HCT116 (cell line): ENCODE results near the gene EPB41L4A. TPM values are rescaled to one million over a fixed set of nuclear protein-coding genes. Genes with fewer than 3 reads are reported as not detected.

ENCODE experiments used
- ATAC-seq: fragments of 200-7000 bp; cut with Tn5 transposase; 2 replicates; pipeline ENCODE4 v1.9.1; 2020; ENCODE audit warnings: mild to moderate bottlenecking, moderate library complexity
- BruUV-seq: library from RNA; stranded (reverse); fragments of 400-500 nt; replicated peaks from 2 replicates; lab custom pipeline; 2021; lab: Mats Ljungman, UMichigan
- CTCF ChIA-PET: fragments of 300-600 bp; sonication (Branson Sonifier 250); formaldehyde crosslinking; loops from one replicate; lab custom pipeline; 2021; ENCODE audit warnings: antibody characterized with exemption; lab: Charles Lee
- POLR2A ChIA-PET: fragments of 300-600, 350-600 bp; sonication (Branson Sonifier 250); formaldehyde crosslinking; loops from one replicate; lab custom pipeline; 2021; ENCODE audit warnings: antibody characterized with exemption; lab: Charles Lee
- RAD21 ChIA-PET, 2 experiments: fragments of 300-600 bp; sonication (Branson Sonifier 250); formaldehyde crosslinking; loops; one replicate each; lab custom pipeline; 2023; ENCODE audit warnings: low total read pairs in 2 of 2; ENCODE audit not compliant: uncharacterized antibody in 2 of 2, unreplicated experiment in 2 of 2, low non-redundant PET in 1 of 2; lab: Charles Lee
- DNase-seq: peaks from one replicate; pipeline ENCODE4 v3.0.0-alpha.2; 2010; ENCODE audit warnings: low read depth, low spot score
- H2AFZ ChIP-seq: fragments of 200-600 bp; shearing (Covaris generic), sonication (generic); 2 replicates; pipeline ENCODE4 v1.6.1; 2017; ENCODE audit warnings: low read depth, mixed run types, mixed read lengths, antibody characterized with exemption, low read length; ENCODE audit not compliant: poor library complexity, severe bottlenecking
- H3K27ac ChIP-seq: 2 replicates; pipeline ENCODE4 v1.5.1; 2012; ENCODE audit warnings: low read depth, low read length
- H3K27me3 ChIP-seq: fragments of 200-600 bp; sonication (generic); 2 replicates; pipeline ENCODE4 v1.6.1; 2016; ENCODE audit warnings: mixed run types, low read length, mixed read lengths; ENCODE audit not compliant: insufficient read depth
- H3K36me3 ChIP-seq, 2 experiments: fragments of 200-500 bp in 1 of 2; fragments of 200-600 bp in 1 of 2; sonication (Bioruptor generic) in 1 of 2; sonication (generic) in 1 of 2; 2 replicates each; pipeline versions ENCODE4 v1.5.1 to v1.6.1; 2014 to 2016; ENCODE audit warnings: low read length in 2 of 2, inconsistent platforms in 1 of 2, mixed read lengths in 1 of 2, mixed run types in 1 of 2; ENCODE audit not compliant: insufficient read depth in 2 of 2, control insufficient read depth in 1 of 2
- H3K4me1 ChIP-seq, 2 experiments: fragments of 200-600 bp in 1 of 2; sonication (generic) in 1 of 2; 2 replicates each; pipeline versions ENCODE4 v1.5.1 to v1.6.1; 2012 to 2017; ENCODE audit warnings: low read length in 2 of 2, inconsistent platforms in 1 of 2, mild to moderate bottlenecking in 1 of 2, mixed read lengths in 1 of 2, mixed run types in 1 of 2, moderate library complexity in 1 of 2; ENCODE audit not compliant: insufficient read depth in 2 of 2, control insufficient read depth in 1 of 2
- H3K4me2 ChIP-seq: fragments of 200-600 bp; sonication (generic); 2 replicates; pipeline ENCODE4 v1.6.1; 2017; ENCODE audit warnings: mixed run types, low read length, mixed read lengths
- H3K4me3 ChIP-seq, 2 experiments: fragments of 200-600 bp in 1 of 2; sonication (generic) in 1 of 2; replicated peaks in 1 of 2; 2 replicates each; pipeline ENCODE4 v1.5.1; 2011 to 2016; ENCODE audit warnings: low read length in 2 of 2, control low read depth in 1 of 2, low read depth in 1 of 2, mild to moderate bottlenecking in 1 of 2, mixed read lengths in 1 of 2, mixed run types in 1 of 2
- H3K79me2 ChIP-seq: fragments of 200-600 bp; sonication (generic); 2 replicates; pipeline ENCODE4 v1.6.1; 2017; ENCODE audit warnings: mild to moderate bottlenecking, mixed run types, low read length, moderate library complexity, mixed read lengths; ENCODE audit not compliant: insufficient read depth
- H3K9ac ChIP-seq: fragments of 200-600 bp; sonication (generic); 2 replicates; pipeline ENCODE4 v1.6.1; 2016; ENCODE audit warnings: low read length, mixed read lengths
- H3K9me2 ChIP-seq: fragments of 200-600 bp; sonication (generic), shearing (Covaris generic); 2 replicates; pipeline ENCODE4 v1.6.1; 2017; ENCODE audit warnings: mixed run types, mild to moderate bottlenecking, moderate library complexity; ENCODE audit not compliant: insufficient read depth
- H3K9me3 ChIP-seq, 2 experiments: fragments of 200-500 bp in 1 of 2; fragments of 200-600 bp in 1 of 2; sonication (Bioruptor generic) in 1 of 2; sonication (generic) in 1 of 2; 2 replicates each; pipeline ENCODE4 v1.6.1; 2014 to 2017; ENCODE audit warnings: low read length in 2 of 2, mixed read lengths in 2 of 2, inconsistent platforms in 1 of 2, low read depth in 1 of 2, mild to moderate bottlenecking in 1 of 2, mixed run types in 1 of 2, moderate library complexity in 1 of 2; ENCODE audit not compliant: control insufficient read depth in 1 of 2, insufficient read depth in 1 of 2
- H4K20me1 ChIP-seq: fragments of 200-600 bp; sonication (generic), shearing (Covaris generic); 2 replicates; pipeline ENCODE4 v1.6.1; 2017; ENCODE audit warnings: mixed run types, mild to moderate bottlenecking, moderate library complexity; ENCODE audit not compliant: insufficient read depth
- ATF3 ChIP-seq: IDR thresholded peaks from 2 replicates; pipeline ENCODE4 v1.6.1; 2012
- CTCF ChIP-seq, 3 experiments: fragments of 200-600 bp in 1 of 3; sonication (generic) in 1 of 3; IDR thresholded peaks in 2 of 3; conservative IDR thresholded peaks in 1 of 3; 2 replicates each; pipeline ENCODE4 v1.5.1; 2012 to 2017; ENCODE audit warnings: low read depth in 2 of 3, low read length in 2 of 3, antibody characterized with exemption in 1 of 3, borderline replicate concordance in 1 of 3, control low read depth in 1 of 3, mild to moderate bottlenecking in 1 of 3, mixed read lengths in 1 of 3, mixed run types in 1 of 3, moderate library complexity in 1 of 3; ENCODE audit not compliant: insufficient read depth in 1 of 3
- EGR1 ChIP-seq: IDR thresholded peaks from 2 replicates; pipeline ENCODE4 v1.6.1; 2012; ENCODE audit warnings: low read depth
- ELF1 ChIP-seq: IDR thresholded peaks from 2 replicates; pipeline ENCODE4 v1.6.1; 2012; ENCODE audit warnings: low read depth, borderline replicate concordance
- EZH2 ChIP-seq: fragments of 200-600 bp; sonication (generic); IDR thresholded peaks from 2 replicates; pipeline ENCODE4 v1.6.1; 2017; ENCODE audit warnings: antibody characterized with exemption, mixed run types
- EZH2phosphoT487 ChIP-seq: fragments of 200-600 bp; IDR thresholded peaks from 2 replicates; pipeline ENCODE4 v1.6.1; 2018; ENCODE audit warnings: antibody characterized with exemption, borderline replicate concordance
- MAX ChIP-seq: IDR thresholded peaks from 2 replicates; pipeline ENCODE4 v1.6.1; 2012
- REST ChIP-seq: IDR thresholded peaks from 2 replicates; pipeline ENCODE4 v1.6.1; 2012; ENCODE audit warnings: low read depth
- SIN3A ChIP-seq: IDR thresholded peaks from 2 replicates; pipeline ENCODE4 v1.6.1; 2012; ENCODE audit warnings: low read depth
- SP1 ChIP-seq: IDR thresholded peaks from 2 replicates; pipeline ENCODE4 v1.6.1; 2012; ENCODE audit warnings: low read depth
- SRF ChIP-seq: IDR thresholded peaks from 2 replicates; pipeline ENCODE4 v1.6.1; 2012; ENCODE audit warnings: low read depth
- TCF7L2 ChIP-seq: IDR thresholded peaks from 2 replicates; pipeline ENCODE4 v1.7.0; 2011; ENCODE audit warnings: borderline replicate concordance, inconsistent platforms; ENCODE audit not compliant: insufficient read depth, insufficient read length; ENCODE audit errors: extremely low read depth
- YY1 ChIP-seq: IDR thresholded peaks from 2 replicates; pipeline ENCODE4 v1.6.1; 2011; ENCODE audit warnings: low read length, low read depth, moderate library complexity, mild to moderate bottlenecking; ENCODE audit not compliant: insufficient replicate concordance; ENCODE audit errors: extremely low read depth
- intact Hi-C: fragments of 100-400 bp; cut with micrococcal nuclease; formaldehyde crosslinking; loops from 2 replicates; pipeline ENCODE4 v1.10.0; 2022
- total RNA-seq: library from RNA; stranded (reverse); gene quantifications from one replicate; pipeline ENCODE4 v1.2.1, GENCODE V29; 2021; ENCODE audit not compliant: unreplicated experiment

Gene EPB41L4A
- total RNA-seq, 1 experiment from 2014 or later: 2.8 TPM

- TF ChIP-seq CTCF (IDR thresholded peaks at IDR 0.05 in 2 of 3, conservative IDR thresholded peaks at IDR 0.05 in 1 of 3; ENCODE audit: borderline replicate concordance in 1 of 3, insufficient read depth in 1 of 3, low read depth in 2 of 3, low read length in 2 of 3) (no peak), EZH2 (no peak), ELF1 (no peak), SRF (no peak)
Measured at GRCh38 chr5:112342389-112342788, 76.7 kb downstream of the EPB41L4A start (continued).

GRCh38 chr5:112339761-112340160 lies 79.3 kb downstream of the EPB41L4A start:
- Histone ChIP-seq H3K36me3 (no peaks in the 10 kb centered on the region), H3K9ac (no peak overlapping the region), H3K4me2 (no peak overlapping the region), H3K27me3 (no peaks in the 10 kb centered on the region), H3K9me3 (no peaks in the 10 kb centered on the region), H3K27ac (no peak overlapping the region), H2AFZ (no peak overlapping the region), H4K20me1 (no peaks in the 10 kb centered on the region), H3K79me2 (no peaks in the 10 kb centered on the region), H3K4me3 (no peak overlapping the region), H3K4me1 (peaks cover 3 to 7% of the 10 kb centered on the region in 2 experiments; a peak in 2 of 4 replicates), H3K9me2 (no peaks in the 10 kb centered on the region; the same call in 1 of the 2 replicates)
- ChIA-PET POLR2A (no interaction called here), CTCF (no interaction called here), RAD21 (no interaction called here)
- TF ChIP-seq EGR1: no peak
- TF ChIP-seq EZH2phosphoT487: no peak
- no peak for TF ChIP-seq ATF3
- TF ChIP-seq ELF1: no peak
- no peak for TF ChIP-seq YY1
- no peak for TF ChIP-seq SP1
- no peak for TF ChIP-seq SIN3A
- TF ChIP-seq MAX: no peak
- TF ChIP-seq REST: no peak
- no peak for TF ChIP-seq TCF7L2
- intact Hi-C loops: no loop called here
- BruUV-seq: no TSS peak
- no peak for DNase-seq
- ATAC-seq: no peak
